ENCODE results near the gene CROCC.
"Not testable (repeated sequence)": the region's sequence is repeated elsewhere in the genome, so short reads cannot be mapped to it uniquely, and the experiment has no call there.

Gene CROCC

GRCh38 chr1:16918936-16919665 lies 2.6 kb upstream of the CROCC start:
- not testable (repeated sequence) for H3K9me3 Mint-ChIP-seq; H3K27ac Mint-ChIP-seq; H3K36me3 Mint-ChIP-seq (ENCODE audit: low read depth); H3K4me3 Mint-ChIP-seq; H3K27me3 Mint-ChIP-seq (ENCODE audit: low read depth)
- peaks cover 18% of the 10 kb centered on the region for H3K4me1 Mint-ChIP-seq (ENCODE audit: low read depth)

GRCh38 chr1:16920951-16921350 lies 780 bp upstream of the CROCC start:
- Mint-ChIP-seq H3K4me1 (ENCODE audit: low read depth) (peaks cover 9% of the 10 kb centered on the region), H3K9me3 (no peaks in the 10 kb centered on the region), H3K27me3 (ENCODE audit: low read depth) (no peaks in the 10 kb centered on the region), H3K4me3 (no peak overlapping the region), H3K27ac (no peak overlapping the region), H3K36me3 (ENCODE audit: low read depth) (no peaks in the 10 kb centered on the region)

- H3K9me3 Mint-ChIP-seq = no peaks in the 10 kb centered on the region
- H3K27me3 Mint-ChIP-seq (ENCODE audit: low read depth) = no peaks in the 10 kb centered on the region
- no peak overlapping the region for H3K4me3 Mint-ChIP-seq
- peak overlapping the region; percentile 31 for H3K27ac Mint-ChIP-seq
- peaks cover 7% of the 10 kb centered on the region for H3K4me1 Mint-ChIP-seq (ENCODE audit: low read depth)
- H3K36me3 Mint-ChIP-seq (ENCODE audit: low read depth) = no peaks in the 10 kb centered on the region
These were observed 735 bp downstream of the CROCC start for GRCh38 chr1:16922466-16922865.

- H3K27ac Mint-ChIP-seq = peak overlapping the region; percentile 31
- H3K4me1 Mint-ChIP-seq (ENCODE audit: low read depth) = peaks cover 7% of the 10 kb centered on the region
- H3K36me3 Mint-ChIP-seq (ENCODE audit: low read depth) = no peaks in the 10 kb centered on the region
- no peaks in the 10 kb centered on the region for H3K9me3 Mint-ChIP-seq
- no peaks in the 10 kb centered on the region for H3K27me3 Mint-ChIP-seq (ENCODE audit: low read depth)
- no peak overlapping the region for H3K4me3 Mint-ChIP-seq
These were observed 1.2 kb downstream of the CROCC start for GRCh38 chr1:16922885-16923431.

- H3K27ac Mint-ChIP-seq = no peak overlapping the region
- peaks cover 7% of the 10 kb centered on the region for H3K4me1 Mint-ChIP-seq (ENCODE audit: low read depth)
- H3K27me3 Mint-ChIP-seq (ENCODE audit: low read depth) = no peaks in the 10 kb centered on the region
- no peak overlapping the region for H3K4me3 Mint-ChIP-seq
- no peaks in the 10 kb centered on the region for H3K9me3 Mint-ChIP-seq
- H3K36me3 Mint-ChIP-seq (ENCODE audit: low read depth) = no peaks in the 10 kb centered on the region
These were observed 2.6 kb downstream of the CROCC start for GRCh38 chr1:16924216-16924918.

- Mint-ChIP-seq H3K27me3 (ENCODE audit: low read depth) (no peaks in the 10 kb centered on the region), H3K27ac (no peak overlapping the region)
These were observed 3.3 kb downstream of the CROCC start for GRCh38 chr1:16924919-16925477.

GRCh38 chr1:16925635-16926490 lies 4.1 kb downstream of the CROCC start:
- no peak overlapping the region for H3K27ac Mint-ChIP-seq
- peaks cover 7% of the 10 kb centered on the region for H3K4me1 Mint-ChIP-seq (ENCODE audit: low read depth)
- H3K9me3 Mint-ChIP-seq = no peaks in the 10 kb centered on the region
- no peaks in the 10 kb centered on the region for H3K36me3 Mint-ChIP-seq (ENCODE audit: low read depth)
- H3K4me3 Mint-ChIP-seq = no peak overlapping the region
- H3K27me3 Mint-ChIP-seq (ENCODE audit: low read depth) = no peaks in the 10 kb centered on the region

More at GRCh38 chr1:16924919-16925477, 3.3 kb downstream of the CROCC start:
- H3K4me3 Mint-ChIP-seq = no peak overlapping the region
- H3K36me3 Mint-ChIP-seq (ENCODE audit: low read depth) = no peaks in the 10 kb centered on the region
- no peaks in the 10 kb centered on the region for H3K9me3 Mint-ChIP-seq
- H3K4me1 Mint-ChIP-seq (ENCODE audit: low read depth) = peaks cover 7% of the 10 kb centered on the region

- H3K27me3 Mint-ChIP-seq (ENCODE audit: low read depth) = no peaks in the 10 kb centered on the region
These were observed 4.9 kb downstream of the CROCC start for GRCh38 chr1:16926491-16927073.

GRCh38 chr1:16927256-16927655 lies 5.5 kb downstream of the CROCC start:
- Mint-ChIP-seq H3K27me3 (ENCODE audit: low read depth) (no peaks in the 10 kb centered on the region), H3K27ac (no peak overlapping the region), H3K4me1 (ENCODE audit: low read depth) (no peaks in the 10 kb centered on the region), H3K4me3 (no peak overlapping the region), H3K9me3 (no peaks in the 10 kb centered on the region), H3K36me3 (ENCODE audit: low read depth) (no peaks in the 10 kb centered on the region)

More at GRCh38 chr1:16926491-16927073, 4.9 kb downstream of the CROCC start:
- H3K36me3 Mint-ChIP-seq (ENCODE audit: low read depth) = no peaks in the 10 kb centered on the region
- H3K27ac Mint-ChIP-seq = no peak overlapping the region
- peaks cover 4% of the 10 kb centered on the region for H3K4me1 Mint-ChIP-seq (ENCODE audit: low read depth)
- no peak overlapping the region for H3K4me3 Mint-ChIP-seq
- H3K9me3 Mint-ChIP-seq = no peaks in the 10 kb centered on the region

GRCh38 chr1:16927711-16928485 lies 6.2 kb downstream of the CROCC start:
- H3K9me3 Mint-ChIP-seq = no peaks in the 10 kb centered on the region
- H3K4me3 Mint-ChIP-seq = no peak overlapping the region
- no peaks in the 10 kb centered on the region for H3K27me3 Mint-ChIP-seq (ENCODE audit: low read depth)
- no peaks in the 10 kb centered on the region for H3K36me3 Mint-ChIP-seq (ENCODE audit: low read depth)
- no peak overlapping the region for H3K27ac Mint-ChIP-seq
- H3K4me1 Mint-ChIP-seq (ENCODE audit: low read depth) = no peaks in the 10 kb centered on the region

- not testable (repeated sequence) for H3K27ac Mint-ChIP-seq; H3K4me1 Mint-ChIP-seq (ENCODE audit: low read depth); H3K27me3 Mint-ChIP-seq (ENCODE audit: low read depth); H3K9me3 Mint-ChIP-seq; H3K36me3 Mint-ChIP-seq (ENCODE audit: low read depth); H3K4me3 Mint-ChIP-seq
These were observed 7.7 kb downstream of the CROCC start for GRCh38 chr1:16929146-16930041.

- H3K27me3 Mint-ChIP-seq (ENCODE audit: low read depth); H3K9me3 Mint-ChIP-seq; H3K4me3 Mint-ChIP-seq; H3K4me1 Mint-ChIP-seq (ENCODE audit: low read depth); H3K36me3 Mint-ChIP-seq (ENCODE audit: low read depth); H3K27ac Mint-ChIP-seq: not testable (repeated sequence)
These were observed 9.6 kb downstream of the CROCC start for GRCh38 chr1:16931206-16931934.

Data from T-helper 1 cell treated with Interleukin-12 subunit alpha and Interleukin-12 subunit beta and Interleukin-4 antibody, amounts not matched to agents 30 μg/mL and 1 μg/mL, for 36 hours (primary cell).